B cell (primary cell): ENCODE results near the gene PLEKHA7. TPM values are rescaled to one million over a fixed set of nuclear protein-coding genes. Genes with fewer than 3 reads are reported as not detected.
"Not testable (repeated sequence)": the region's sequence is repeated elsewhere in the genome, so short reads cannot be mapped to it uniquely, and the experiment has no call there.

Experiments
- ATAC-seq: fragments of 200-7000 bp; cut with Tn5 transposase; one replicate; pipeline ENCODE4 v1.10.0; 2021; ENCODE audit warnings: low read depth, mild to moderate bottlenecking, moderate number of reproducible peaks, moderate library complexity
- CTCF ChIA-PET: fragments of 350-600 bp; sonication (Branson Sonifier 250); formaldehyde crosslinking; loops from one replicate; lab custom pipeline; 2021; ENCODE audit warnings: antibody characterized with exemption, inconsistent platforms; lab: Charles Lee
- POLR2A ChIA-PET: fragments of 350-600 bp; sonication (Branson Sonifier 250); formaldehyde crosslinking; loops from one replicate; lab custom pipeline; 2021; ENCODE audit warnings: antibody characterized with exemption; lab: Charles Lee
- DNase-seq: peaks from one replicate; pipeline ENCODE4 v3.0.0; 2013
- H2AFZ ChIP-seq: 2 replicates; pipeline ENCODE4 v1.6.1; 2012; ENCODE audit warnings: mild to moderate bottlenecking, low read depth, low read length; ENCODE audit not compliant: insufficient read depth, poor library complexity, severe bottlenecking
- H3K27ac ChIP-seq, 2 donors: 1 replicate in 1 of 2; 2 replicates in 1 of 2; pipeline ENCODE4 v1.5.1; 2012 to 2013; ENCODE audit warnings: low read length in 2 of 2, mild to moderate bottlenecking in 2 of 2, moderate library complexity in 1 of 2
- H3K27me3 ChIP-seq, 4 experiments: fragments of 200-600 bp in 1 of 4; sonication (generic) in 1 of 4; replicated peaks in 1 of 4; 1 replicate in 2 of 4; 2 replicates in 2 of 4; pipeline versions ENCODE4 v1.6.1 to v1.7.0; 2013 to 2016; ENCODE audit warnings: low read length in 3 of 4, mild to moderate bottlenecking in 2 of 4, mixed read lengths in 1 of 4, moderate library complexity in 1 of 4; ENCODE audit not compliant: insufficient read depth in 4 of 4, control insufficient read depth in 3 of 4; ENCODE audit errors: control extremely low read depth in 1 of 4
- H3K36me3 ChIP-seq, 2 experiments: replicated peaks in 1 of 2; 1 replicate in 1 of 2; 2 replicates in 1 of 2; pipeline versions ENCODE4 v1.6.1 to v1.7.1; 2013; ENCODE audit warnings: low read length in 1 of 2; ENCODE audit not compliant: insufficient read depth in 2 of 2, control insufficient read depth in 1 of 2; ENCODE audit errors: control extremely low read depth in 1 of 2, extremely low read depth in 1 of 2
- H3K4me1 ChIP-seq, 2 donors: fragments of 200-600 bp in 1 of 2; sonication (generic) in 1 of 2; 1 replicate in 1 of 2; 2 replicates in 1 of 2; pipeline versions ENCODE4 v1.5.1 to v1.6.1; 2013 to 2017; ENCODE audit warnings: low read length in 2 of 2; ENCODE audit not compliant: control insufficient read depth in 2 of 2, insufficient read depth in 2 of 2
- H3K4me2 ChIP-seq: replicated peaks from 2 replicates; pipeline ENCODE3; 2012; ENCODE audit warnings: mild to moderate bottlenecking, low read depth, low read length; ENCODE audit not compliant: poor library complexity, severe bottlenecking
- H3K4me3 ChIP-seq, 5 experiments: fragments of 200-600 bp in 1 of 5; sonication (generic) in 1 of 5; 1 replicate in 3 of 5; 2 replicates in 2 of 5; pipeline versions ENCODE4 v1.5.1 to v1.7.0; 2011 to 2016; ENCODE audit warnings: low read length in 4 of 5, mild to moderate bottlenecking in 4 of 5, low read depth in 2 of 5, control low read depth in 1 of 5, moderate library complexity in 1 of 5; ENCODE audit not compliant: insufficient read depth in 1 of 5; ENCODE audit errors: control extremely low read depth in 1 of 5, extremely low read depth in 1 of 5
- H3K79me2 ChIP-seq: fragments of 200-600 bp; sonication (generic); one replicate; pipeline ENCODE4 v1.6.0; 2016; ENCODE audit warnings: low read length; ENCODE audit not compliant: control insufficient read depth, insufficient read depth
- H3K9ac ChIP-seq: fragments of 200-600 bp; sonication (generic); 2 replicates; pipeline ENCODE4 v1.6.1; 2017; ENCODE audit warnings: mild to moderate bottlenecking, low read length, moderate library complexity
- H3K9me3 ChIP-seq, 3 donors: one replicate each; pipeline versions ENCODE4 v1.6.1 to v1.7.1; 2013; ENCODE audit warnings: low read length in 2 of 3; ENCODE audit not compliant: control insufficient read depth in 2 of 3, insufficient read depth in 1 of 3; ENCODE audit errors: control extremely low read depth in 1 of 3
- H4K20me1 ChIP-seq: 2 replicates; pipeline ENCODE4 v1.6.0; 2012; ENCODE audit warnings: mild to moderate bottlenecking, low read length; ENCODE audit not compliant: insufficient read depth, control insufficient read depth, poor library complexity, severe bottlenecking
- H3K27ac Mint-ChIP-seq: one replicate; pipeline ENCODE4 v1.8.0; 2021; ENCODE audit warnings: mixed read lengths
- H3K27me3 Mint-ChIP-seq: one replicate; pipeline ENCODE4 v1.8.0; 2021; ENCODE audit warnings: mixed read lengths
- H3K4me1 Mint-ChIP-seq: one replicate; pipeline ENCODE4 v1.8.0; 2021; ENCODE audit warnings: mixed read lengths
- H3K4me3 Mint-ChIP-seq: one replicate; pipeline ENCODE4 v1.8.0; 2021; ENCODE audit warnings: mixed read lengths
- H3K9me3 Mint-ChIP-seq: one replicate; pipeline ENCODE4 v1.8.0; 2022; ENCODE audit warnings: mixed read lengths; ENCODE audit not compliant: insufficient read depth
- CTCF ChIP-seq: fragments of 200-600 bp; IDR thresholded peaks from one replicate; pipeline ENCODE4 v1.8.0; 2022; ENCODE audit warnings: antibody characterized with exemption, mild to moderate bottlenecking
- EZH2 ChIP-seq: IDR thresholded peaks from 2 replicates; pipeline ENCODE4 v1.6.1; 2012; ENCODE audit warnings: borderline replicate concordance, low read depth, mild to moderate bottlenecking, moderate library complexity, low read length; ENCODE audit not compliant: insufficient read depth, poor library complexity, severe bottlenecking
- WGBS: methylation state at CpG from one replicate; pipeline ENCODE4 v1.1.5; 2013; ENCODE audit warnings: missing lambda C conversion rate; ENCODE audit not compliant: insufficient coverage; 5-methylcytosine and 5-hydroxymethylcytosine counted together
- intact Hi-C: fragments of 100-400 bp; cut with micrococcal nuclease; formaldehyde crosslinking; loops from one replicate; pipeline ENCODE4 v1.10.0; 2022
- polyA plus RNA-seq: library from polyadenylated mRNA; depleted of rRNA; stranded (reverse); fragments of >200 nt; gene quantifications from 2 replicates; pipeline ENCODE4 v1.2.3, GENCODE V29; 2012
- total RNA-seq, 2 donors: library from RNA; stranded (reverse); fragments of 120-200 nt in 1 of 2; gene quantifications; 1 replicate in 1 of 2; 2 replicates in 1 of 2; pipeline versions ENCODE4 v1.2.3 to v1.2.4, GENCODE V29; 2013 to 2022

PLEKHA7 gene
- total and polyA plus RNA-seq, 2 donors (not counting 1 experiment from before 2014, with no cell fraction given): 1.7 to 8.2 TPM

- ATAC-seq (no peak), DNase-seq (no peak)
- Histone ChIP-seq H3K79me2 (no peaks in the 10 kb centered on the region), H3K4me3 (no peak overlapping the region), H4K20me1 (no peaks in the 10 kb centered on the region), H3K27ac (no peak overlapping the region), H3K4me1 (no peaks in the 10 kb centered on the region), H3K36me3 (no peaks in the 10 kb centered on the region), H3K27me3 (no peaks in the 10 kb centered on the region), H3K9ac (no peak overlapping the region), H3K9me3 (peaks cover 0 to 10% (median 0%) of the 10 kb centered on the region in 3 donors), H2AFZ (no peak overlapping the region), H3K4me2 (no peak overlapping the region)
- ChIA-PET CTCF (interaction anchor here (0.7 kb wide), 1 partner anchor 35 kb away, joined by 3 read pairs; no protein-coding TSS in a partner anchor), POLR2A (no interaction called here)
- Mint-ChIP-seq H3K27ac (no peak overlapping the region), H3K9me3 (no peaks in the 10 kb centered on the region), H3K27me3 (no peaks in the 10 kb centered on the region), H3K4me3 (no peak overlapping the region), H3K4me1 (no peaks in the 10 kb centered on the region)
- intact Hi-C loops: no loop called here
- WGBS: no CpG with 5 or more reads among the region's 1 CpG
- TF ChIP-seq EZH2: no peak
- no peak for TF ChIP-seq CTCF
These were observed 124.3 kb downstream of the PLEKHA7 start for GRCh38 chr11:16889905-16890304.

GRCh38 chr11:16889010-16889409 lies 125.2 kb downstream of the PLEKHA7 start:
- DNase-seq, H3K79me2 ChIP-seq, H3K27ac Mint-ChIP-seq, H3K36me3 ChIP-seq, H4K20me1 ChIP-seq, H3K27me3 ChIP-seq, H3K4me1 ChIP-seq, H3K4me2 ChIP-seq, H3K4me3 Mint-ChIP-seq, POLR2A ChIA-PET, H3K27ac ChIP-seq, H3K27me3 Mint-ChIP-seq, intact Hi-C loops, H3K9ac ChIP-seq, H3K4me1 Mint-ChIP-seq, H3K9me3 Mint-ChIP-seq, H2AFZ ChIP-seq, H3K4me3 ChIP-seq, ATAC-seq: not testable (repeated sequence)
- WGBS: no CpG with 5 or more reads among the region's 4 CpGs
- peaks cover 0 to 10% (median 0%) of the 10 kb centered on the region in 3 donors for H3K9me3 ChIP-seq
- CTCF ChIA-PET: interaction anchor here (0.7 kb wide), 1 partner anchor 34 kb away, joined by 3 read pairs; no protein-coding TSS in a partner anchor

DNA sequence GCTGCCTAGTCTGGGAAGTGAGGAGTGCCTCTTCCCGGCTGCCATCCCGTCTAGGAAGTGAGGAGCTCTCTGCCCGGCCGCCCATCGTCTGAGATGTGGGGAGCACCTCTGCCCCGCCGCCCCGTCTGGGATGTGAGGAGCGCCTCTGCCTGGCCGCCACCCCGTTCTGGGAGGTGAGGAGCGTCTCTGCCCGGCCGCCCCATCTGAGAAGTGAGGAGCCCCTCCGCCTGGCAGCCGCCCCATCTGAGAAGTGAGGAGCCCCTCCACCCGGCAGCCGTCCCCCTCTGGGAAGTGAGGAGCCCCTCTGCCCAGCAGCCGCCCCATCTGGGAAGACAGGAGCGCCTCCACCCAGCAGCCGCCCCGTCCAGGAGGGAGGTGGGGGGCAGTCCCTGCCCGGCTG lies 126.3 kb downstream of the PLEKHA7 start:
- H3K27me3 ChIP-seq, H3K4me3 Mint-ChIP-seq, DNase-seq, H3K9ac ChIP-seq, H3K4me2 ChIP-seq, POLR2A ChIA-PET, H3K27ac ChIP-seq, H3K27ac Mint-ChIP-seq, H2AFZ ChIP-seq, H3K4me1 Mint-ChIP-seq, H3K9me3 Mint-ChIP-seq, H3K79me2 ChIP-seq, intact Hi-C loops, H3K4me1 ChIP-seq, H3K4me3 ChIP-seq, ATAC-seq, H4K20me1 ChIP-seq, CTCF ChIA-PET, H3K27me3 Mint-ChIP-seq, H3K36me3 ChIP-seq: not testable (repeated sequence)
- 91% methylated on average over 20 of the region's 23 CpGs for WGBS
- H3K9me3 ChIP-seq: peaks cover 0 to 10% (median 0%) of the 10 kb centered on the region in 3 donors
